HCT116 (cell line): Measurements from ENCODE around the gene MS4A4A. TPM values are rescaled to one million over a fixed set of nuclear protein-coding genes. Genes with fewer than 3 reads are reported as not detected.

ENCODE experiments used
- ATAC-seq: fragments of 200-7000 bp; cut with Tn5 transposase; 2 replicates; pipeline ENCODE4 v1.9.1; 2020; ENCODE audit warnings: mild to moderate bottlenecking, moderate library complexity
- BruUV-seq: library from RNA; stranded (reverse); fragments of 400-500 nt; replicated peaks from 2 replicates; lab custom pipeline; 2021; lab: Mats Ljungman, UMichigan
- CTCF ChIA-PET: fragments of 300-600 bp; sonication (Branson Sonifier 250); formaldehyde crosslinking; loops from one replicate; lab custom pipeline; 2021; ENCODE audit warnings: antibody characterized with exemption; lab: Charles Lee
- POLR2A ChIA-PET: fragments of 300-600, 350-600 bp; sonication (Branson Sonifier 250); formaldehyde crosslinking; loops from one replicate; lab custom pipeline; 2021; ENCODE audit warnings: antibody characterized with exemption; lab: Charles Lee
- RAD21 ChIA-PET, 2 experiments: fragments of 300-600 bp; sonication (Branson Sonifier 250); formaldehyde crosslinking; loops; one replicate each; lab custom pipeline; 2023; ENCODE audit warnings: low total read pairs in 2 of 2; ENCODE audit not compliant: uncharacterized antibody in 2 of 2, unreplicated experiment in 2 of 2, low non-redundant PET in 1 of 2; lab: Charles Lee
- DNase-seq: peaks from one replicate; pipeline ENCODE4 v3.0.0-alpha.2; 2010; ENCODE audit warnings: low read depth, low spot score
- H2AFZ ChIP-seq: fragments of 200-600 bp; shearing (Covaris generic), sonication (generic); 2 replicates; pipeline ENCODE4 v1.6.1; 2017; ENCODE audit warnings: low read depth, mixed run types, mixed read lengths, antibody characterized with exemption, low read length; ENCODE audit not compliant: poor library complexity, severe bottlenecking
- H3K27ac ChIP-seq: 2 replicates; pipeline ENCODE4 v1.5.1; 2012; ENCODE audit warnings: low read depth, low read length
- H3K27me3 ChIP-seq: fragments of 200-600 bp; sonication (generic); 2 replicates; pipeline ENCODE4 v1.6.1; 2016; ENCODE audit warnings: mixed run types, low read length, mixed read lengths; ENCODE audit not compliant: insufficient read depth
- H3K36me3 ChIP-seq, 2 experiments: fragments of 200-500 bp in 1 of 2; fragments of 200-600 bp in 1 of 2; sonication (Bioruptor generic) in 1 of 2; sonication (generic) in 1 of 2; 2 replicates each; pipeline versions ENCODE4 v1.5.1 to v1.6.1; 2014 to 2016; ENCODE audit warnings: low read length in 2 of 2, inconsistent platforms in 1 of 2, mixed read lengths in 1 of 2, mixed run types in 1 of 2; ENCODE audit not compliant: insufficient read depth in 2 of 2, control insufficient read depth in 1 of 2
- H3K4me1 ChIP-seq, 2 experiments: fragments of 200-600 bp in 1 of 2; sonication (generic) in 1 of 2; 2 replicates each; pipeline versions ENCODE4 v1.5.1 to v1.6.1; 2012 to 2017; ENCODE audit warnings: low read length in 2 of 2, inconsistent platforms in 1 of 2, mild to moderate bottlenecking in 1 of 2, mixed read lengths in 1 of 2, mixed run types in 1 of 2, moderate library complexity in 1 of 2; ENCODE audit not compliant: insufficient read depth in 2 of 2, control insufficient read depth in 1 of 2
- H3K4me2 ChIP-seq: fragments of 200-600 bp; sonication (generic); 2 replicates; pipeline ENCODE4 v1.6.1; 2017; ENCODE audit warnings: mixed run types, low read length, mixed read lengths
- H3K4me3 ChIP-seq, 2 experiments: fragments of 200-600 bp in 1 of 2; sonication (generic) in 1 of 2; replicated peaks in 1 of 2; 2 replicates each; pipeline ENCODE4 v1.5.1; 2011 to 2016; ENCODE audit warnings: low read length in 2 of 2, control low read depth in 1 of 2, low read depth in 1 of 2, mild to moderate bottlenecking in 1 of 2, mixed read lengths in 1 of 2, mixed run types in 1 of 2
- H3K79me2 ChIP-seq: fragments of 200-600 bp; sonication (generic); 2 replicates; pipeline ENCODE4 v1.6.1; 2017; ENCODE audit warnings: mild to moderate bottlenecking, mixed run types, low read length, moderate library complexity, mixed read lengths; ENCODE audit not compliant: insufficient read depth
- H3K9ac ChIP-seq: fragments of 200-600 bp; sonication (generic); 2 replicates; pipeline ENCODE4 v1.6.1; 2016; ENCODE audit warnings: low read length, mixed read lengths
- H3K9me2 ChIP-seq: fragments of 200-600 bp; sonication (generic), shearing (Covaris generic); 2 replicates; pipeline ENCODE4 v1.6.1; 2017; ENCODE audit warnings: mixed run types, mild to moderate bottlenecking, moderate library complexity; ENCODE audit not compliant: insufficient read depth
- H3K9me3 ChIP-seq, 2 experiments: fragments of 200-500 bp in 1 of 2; fragments of 200-600 bp in 1 of 2; sonication (Bioruptor generic) in 1 of 2; sonication (generic) in 1 of 2; 2 replicates each; pipeline ENCODE4 v1.6.1; 2014 to 2017; ENCODE audit warnings: low read length in 2 of 2, mixed read lengths in 2 of 2, inconsistent platforms in 1 of 2, low read depth in 1 of 2, mild to moderate bottlenecking in 1 of 2, mixed run types in 1 of 2, moderate library complexity in 1 of 2; ENCODE audit not compliant: control insufficient read depth in 1 of 2, insufficient read depth in 1 of 2
- H4K20me1 ChIP-seq: fragments of 200-600 bp; sonication (generic), shearing (Covaris generic); 2 replicates; pipeline ENCODE4 v1.6.1; 2017; ENCODE audit warnings: mixed run types, mild to moderate bottlenecking, moderate library complexity; ENCODE audit not compliant: insufficient read depth
- ELF1 ChIP-seq: IDR thresholded peaks from 2 replicates; pipeline ENCODE4 v1.6.1; 2012; ENCODE audit warnings: low read depth, borderline replicate concordance
- EZH2phosphoT487 ChIP-seq: fragments of 200-600 bp; IDR thresholded peaks from 2 replicates; pipeline ENCODE4 v1.6.1; 2018; ENCODE audit warnings: antibody characterized with exemption, borderline replicate concordance
- POLR2A ChIP-seq: IDR thresholded peaks from 2 replicates; pipeline ENCODE4 v1.7.0; 2011; ENCODE audit warnings: borderline replicate concordance; ENCODE audit not compliant: insufficient read depth, insufficient read length; ENCODE audit errors: extremely low read depth
- POLR2AphosphoS5 ChIP-seq: IDR thresholded peaks from 2 replicates; pipeline ENCODE4 v1.6.1; 2011; ENCODE audit warnings: mild to moderate bottlenecking, low read depth, low read length, moderate library complexity
- RAD21 ChIP-seq: IDR thresholded peaks from 2 replicates; pipeline ENCODE4 v1.6.1; 2012; ENCODE audit warnings: low read depth, mild to moderate bottlenecking
- SIN3A ChIP-seq: IDR thresholded peaks from 2 replicates; pipeline ENCODE4 v1.6.1; 2012; ENCODE audit warnings: low read depth
- SP1 ChIP-seq: IDR thresholded peaks from 2 replicates; pipeline ENCODE4 v1.6.1; 2012; ENCODE audit warnings: low read depth
- intact Hi-C: fragments of 100-400 bp; cut with micrococcal nuclease; formaldehyde crosslinking; loops from 2 replicates; pipeline ENCODE4 v1.10.0; 2022
- total RNA-seq: library from RNA; stranded (reverse); gene quantifications from one replicate; pipeline ENCODE4 v1.2.1, GENCODE V29; 2021; ENCODE audit not compliant: unreplicated experiment
- TF ChIP-seq, protein P1 (sequence below), 3 experiments: fragments of 200-600 bp in 1 of 3; sonication (generic) in 1 of 3; IDR thresholded peaks in 2 of 3; conservative IDR thresholded peaks in 1 of 3; 2 replicates each; pipeline ENCODE4 v1.5.1; 2012 to 2017; ENCODE audit warnings: low read depth in 2 of 3, low read length in 2 of 3, antibody characterized with exemption in 1 of 3, borderline replicate concordance in 1 of 3, control low read depth in 1 of 3, mild to moderate bottlenecking in 1 of 3, mixed read lengths in 1 of 3, mixed run types in 1 of 3, moderate library complexity in 1 of 3; ENCODE audit not compliant: insufficient read depth in 1 of 3
- TF ChIP-seq, protein P2 (sequence below): IDR thresholded peaks from 2 replicates; pipeline ENCODE4 v1.6.1; 2012; ENCODE audit warnings: low read depth

The MS4A4A gene
- total RNA-seq, 1 experiment from 2014 or later = 0.22 TPM

DNA sequence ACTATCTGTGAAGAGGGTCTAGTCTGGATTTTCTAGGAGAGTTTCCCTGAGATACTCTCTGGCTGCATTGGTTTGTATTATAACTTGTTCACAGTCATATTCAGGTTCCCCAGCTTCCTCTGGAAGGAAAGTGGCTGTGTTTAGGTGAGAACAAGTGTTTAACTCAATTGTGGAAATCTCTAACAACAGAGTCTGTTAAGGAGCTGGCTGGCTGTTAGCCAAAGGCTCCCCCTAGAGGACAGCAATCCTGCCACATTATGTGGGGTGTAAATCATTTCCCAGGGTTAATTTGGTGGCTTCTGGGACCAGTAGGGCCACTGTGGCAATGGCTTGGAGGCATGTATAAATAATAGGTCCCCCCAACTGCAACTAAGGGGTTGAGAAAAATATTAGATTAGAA is 65.0 kb downstream of the MS4A4A start:
- CTCF ChIA-PET = interaction anchor here (0.6 to 2.7 kb wide), 8 partner anchors 9 to 80 kb away, joined by 3 to 12 read pairs (median 5); no protein-coding TSS in a partner anchor
- intact Hi-C loops = no loop called here
- H3K4me1 ChIP-seq = no peaks in the 10 kb centered on the region
- no peaks in the 10 kb centered on the region; the same call in 1 of the 2 replicates for H3K27me3 ChIP-seq
- RAD21 ChIA-PET = no interaction called here
- no peak overlapping the region for H3K27ac ChIP-seq
- no peak overlapping the region for H3K9ac ChIP-seq
- no peak overlapping the region for H3K4me2 ChIP-seq
- H3K79me2 ChIP-seq = no peaks in the 10 kb centered on the region
- no peaks in the 10 kb centered on the region for H4K20me1 ChIP-seq
- H3K36me3 ChIP-seq = no peaks in the 10 kb centered on the region
- H3K4me3 ChIP-seq = no peak overlapping the region
- TF ChIP-seq SIN3A (no peak), POLR2A (no peak), POLR2AphosphoS5 (peak; percentile 21; the same call in 1 of the 2 replicates), RAD21 (peak; percentile 39)
- TF ChIP-seq, protein P1, sequence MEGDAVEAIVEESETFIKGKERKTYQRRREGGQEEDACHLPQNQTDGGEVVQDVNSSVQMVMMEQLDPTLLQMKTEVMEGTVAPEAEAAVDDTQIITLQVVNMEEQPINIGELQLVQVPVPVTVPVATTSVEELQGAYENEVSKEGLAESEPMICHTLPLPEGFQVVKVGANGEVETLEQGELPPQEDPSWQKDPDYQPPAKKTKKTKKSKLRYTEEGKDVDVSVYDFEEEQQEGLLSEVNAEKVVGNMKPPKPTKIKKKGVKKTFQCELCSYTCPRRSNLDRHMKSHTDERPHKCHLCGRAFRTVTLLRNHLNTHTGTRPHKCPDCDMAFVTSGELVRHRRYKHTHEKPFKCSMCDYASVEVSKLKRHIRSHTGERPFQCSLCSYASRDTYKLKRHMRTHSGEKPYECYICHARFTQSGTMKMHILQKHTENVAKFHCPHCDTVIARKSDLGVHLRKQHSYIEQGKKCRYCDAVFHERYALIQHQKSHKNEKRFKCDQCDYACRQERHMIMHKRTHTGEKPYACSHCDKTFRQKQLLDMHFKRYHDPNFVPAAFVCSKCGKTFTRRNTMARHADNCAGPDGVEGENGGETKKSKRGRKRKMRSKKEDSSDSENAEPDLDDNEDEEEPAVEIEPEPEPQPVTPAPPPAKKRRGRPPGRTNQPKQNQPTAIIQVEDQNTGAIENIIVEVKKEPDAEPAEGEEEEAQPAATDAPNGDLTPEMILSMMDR (IDR thresholded peaks at IDR 0.05 in 2 of 3, conservative IDR thresholded peaks at IDR 0.05 in 1 of 3; ENCODE audit: borderline replicate concordance in 1 of 3, insufficient read depth in 1 of 3, low read depth in 2 of 3, low read length in 2 of 3) = peak; percentile 41 to 76 (median 75); a peak in 5 of 6 replicates
- DNase-seq (peak; percentile 21), ATAC-seq (peak; percentile 78)
- no peaks in the 10 kb centered on the region for H3K9me3 ChIP-seq
- POLR2A ChIA-PET = no interaction called here
- H2AFZ ChIP-seq = no peak overlapping the region
- no peaks in the 10 kb centered on the region for H3K9me2 ChIP-seq
- BruUV-seq = no TSS peak

DNA sequence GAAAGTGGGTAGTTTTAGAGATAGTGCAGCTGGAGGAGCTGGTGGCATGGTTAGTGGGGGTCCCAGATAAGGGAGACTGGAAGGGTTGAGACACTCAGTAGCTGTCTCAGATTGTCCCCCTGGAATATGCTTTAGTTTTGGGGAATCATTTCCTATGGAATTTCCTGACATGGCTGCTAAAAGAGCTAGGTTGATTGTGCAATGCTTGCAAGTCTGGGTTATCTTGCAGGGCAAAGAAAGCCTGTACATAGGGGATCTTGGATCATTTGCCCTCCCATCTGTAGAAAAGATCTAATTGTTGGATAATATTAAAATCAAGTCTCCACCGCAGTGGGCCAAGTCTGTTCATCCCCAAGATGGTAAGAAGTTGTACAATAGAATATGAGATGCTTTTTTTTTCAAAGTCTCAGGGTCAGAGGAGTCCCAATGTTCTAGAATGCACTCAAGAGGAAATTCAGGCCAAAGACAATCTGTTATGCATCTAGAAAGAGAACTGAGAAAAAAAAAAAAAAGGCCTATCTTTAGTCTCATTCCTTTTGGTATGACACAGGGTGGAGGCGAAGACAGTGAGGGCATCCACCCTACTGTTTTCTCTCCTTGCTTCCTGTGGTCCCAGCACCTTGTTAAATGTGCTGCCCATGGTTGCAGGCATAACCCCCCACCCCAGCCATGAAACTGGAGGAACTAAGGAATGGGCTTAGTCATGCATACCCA is 66.8 kb downstream of the MS4A4A start:
- no TSS peak for BruUV-seq
- DNase-seq (no peak), ATAC-seq (no peak)
- Histone ChIP-seq H3K9me3 (no peaks in the 10 kb centered on the region), H3K36me3 (no peaks in the 10 kb centered on the region), H3K4me3 (no peak overlapping the region), H2AFZ (no peak overlapping the region), H3K9me2 (no peaks in the 10 kb centered on the region), H3K27ac (no peak overlapping the region), H4K20me1 (no peaks in the 10 kb centered on the region), H3K27me3 (no peaks in the 10 kb centered on the region; the same call in 1 of the 2 replicates), H3K79me2 (no peaks in the 10 kb centered on the region), H3K9ac (no peak overlapping the region), H3K4me2 (no peak overlapping the region), H3K4me1 (no peaks in the 10 kb centered on the region)
- intact Hi-C loops = no loop called here
- POLR2A ChIA-PET = no interaction called here
- RAD21 ChIA-PET = no interaction called here
- CTCF ChIA-PET = interaction anchor here (1.2 kb wide), 1 partner anchor 416 kb away, joined by 5 read pairs; no protein-coding TSS in a partner anchor
- TF ChIP-seq, protein P1 (IDR thresholded peaks at IDR 0.05 in 2 of 3, conservative IDR thresholded peaks at IDR 0.05 in 1 of 3; ENCODE audit: borderline replicate concordance in 1 of 3, insufficient read depth in 1 of 3, low read depth in 2 of 3, low read length in 2 of 3) = no peak
- TF ChIP-seq EZH2phosphoT487 (no peak), ELF1 (no peak), SP1 (no peak), SIN3A (no peak), POLR2AphosphoS5 (no peak)
- TF ChIP-seq, protein P2, sequence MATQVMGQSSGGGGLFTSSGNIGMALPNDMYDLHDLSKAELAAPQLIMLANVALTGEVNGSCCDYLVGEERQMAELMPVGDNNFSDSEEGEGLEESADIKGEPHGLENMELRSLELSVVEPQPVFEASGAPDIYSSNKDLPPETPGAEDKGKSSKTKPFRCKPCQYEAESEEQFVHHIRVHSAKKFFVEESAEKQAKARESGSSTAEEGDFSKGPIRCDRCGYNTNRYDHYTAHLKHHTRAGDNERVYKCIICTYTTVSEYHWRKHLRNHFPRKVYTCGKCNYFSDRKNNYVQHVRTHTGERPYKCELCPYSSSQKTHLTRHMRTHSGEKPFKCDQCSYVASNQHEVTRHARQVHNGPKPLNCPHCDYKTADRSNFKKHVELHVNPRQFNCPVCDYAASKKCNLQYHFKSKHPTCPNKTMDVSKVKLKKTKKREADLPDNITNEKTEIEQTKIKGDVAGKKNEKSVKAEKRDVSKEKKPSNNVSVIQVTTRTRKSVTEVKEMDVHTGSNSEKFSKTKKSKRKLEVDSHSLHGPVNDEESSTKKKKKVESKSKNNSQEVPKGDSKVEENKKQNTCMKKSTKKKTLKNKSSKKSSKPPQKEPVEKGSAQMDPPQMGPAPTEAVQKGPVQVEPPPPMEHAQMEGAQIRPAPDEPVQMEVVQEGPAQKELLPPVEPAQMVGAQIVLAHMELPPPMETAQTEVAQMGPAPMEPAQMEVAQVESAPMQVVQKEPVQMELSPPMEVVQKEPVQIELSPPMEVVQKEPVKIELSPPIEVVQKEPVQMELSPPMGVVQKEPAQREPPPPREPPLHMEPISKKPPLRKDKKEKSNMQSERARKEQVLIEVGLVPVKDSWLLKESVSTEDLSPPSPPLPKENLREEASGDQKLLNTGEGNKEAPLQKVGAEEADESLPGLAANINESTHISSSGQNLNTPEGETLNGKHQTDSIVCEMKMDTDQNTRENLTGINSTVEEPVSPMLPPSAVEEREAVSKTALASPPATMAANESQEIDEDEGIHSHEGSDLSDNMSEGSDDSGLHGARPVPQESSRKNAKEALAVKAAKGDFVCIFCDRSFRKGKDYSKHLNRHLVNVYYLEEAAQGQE = no peak
